GM23248 (cell line): Measurements from ENCODE around the gene DCLRE1B. TPM values are rescaled to one million over a fixed set of nuclear protein-coding genes. Genes with fewer than 3 reads are reported as not detected.
A peak's percentile ranks its signal among the peaks of the same experiment; 100 is the strongest.

Source experiments
- DNase-seq: peaks from one replicate; pipeline ENCODE4 v3.0.0-alpha.2; 2015
- H2AFZ ChIP-seq: fragments of 200-600 bp; sonication (generic); 2 replicates; pipeline ENCODE4 v1.6.1; 2016; ENCODE audit warnings: antibody characterized with exemption
- H3F3A ChIP-seq: fragments of 200-600 bp; sonication (generic); 2 replicates; pipeline ENCODE4 v1.6.1; 2016; ENCODE audit warnings: mild to moderate bottlenecking, antibody characterized with exemption, mixed run types; ENCODE audit not compliant: insufficient read depth
- H3K27ac ChIP-seq: fragments of 200-600 bp; sonication (generic); 2 replicates; pipeline ENCODE4 v1.5.1; 2016; ENCODE audit warnings: mild to moderate bottlenecking
- H3K27me3 ChIP-seq: fragments of 200-600 bp; sonication (generic); replicated peaks from 2 replicates; pipeline ENCODE4 v1.6.1; 2016; ENCODE audit warnings: mild to moderate bottlenecking; ENCODE audit not compliant: insufficient read depth
- H3K36me3 ChIP-seq: fragments of 200-600 bp; sonication (generic); 2 replicates; pipeline ENCODE4 v1.6.1; 2016; ENCODE audit warnings: low read depth, mild to moderate bottlenecking
- H3K4me1 ChIP-seq: fragments of 200-600 bp; sonication (generic); 2 replicates; pipeline ENCODE4 v1.6.1; 2016; ENCODE audit warnings: mild to moderate bottlenecking; ENCODE audit not compliant: insufficient read depth
- H3K4me2 ChIP-seq: fragments of 200-600 bp; sonication (generic); one replicate; pipeline ENCODE4 v1.6.1; 2016; ENCODE audit warnings: mild to moderate bottlenecking; ENCODE audit not compliant: unreplicated experiment
- H3K4me3 ChIP-seq: fragments of 200-600 bp; sonication (generic); 2 replicates; pipeline ENCODE4 v1.5.1; 2016; ENCODE audit warnings: mild to moderate bottlenecking
- H3K79me2 ChIP-seq: fragments of 200-600 bp; sonication (generic); 2 replicates; pipeline ENCODE4 v1.6.1; 2016; ENCODE audit warnings: mild to moderate bottlenecking; ENCODE audit not compliant: insufficient read depth
- H3K9ac ChIP-seq: fragments of 200-600 bp; sonication (generic); 2 replicates; pipeline ENCODE4 v1.6.1; 2016; ENCODE audit warnings: mild to moderate bottlenecking
- H3K9me2 ChIP-seq: fragments of 200-600 bp; sonication (generic); 2 replicates; pipeline ENCODE4 v1.6.1; 2016; ENCODE audit warnings: mixed run types, mild to moderate bottlenecking, moderate library complexity; ENCODE audit not compliant: insufficient read depth
- H3K9me3 ChIP-seq: fragments of 200-600 bp; sonication (generic); one replicate; pipeline ENCODE4 v1.6.1; 2017; ENCODE audit warnings: low read depth
- H4K20me1 ChIP-seq: fragments of 200-600 bp; sonication (generic); 2 replicates; pipeline ENCODE4 v1.6.0; 2016; ENCODE audit not compliant: insufficient read depth
- EZH2 ChIP-seq: fragments of 200-600 bp; sonication (generic); IDR thresholded peaks from 2 replicates; pipeline ENCODE4 v1.6.1; 2018; ENCODE audit warnings: antibody characterized with exemption, mild to moderate bottlenecking; ENCODE audit not compliant: insufficient read depth, poor library complexity, severe bottlenecking
- EZH2phosphoT487 ChIP-seq: fragments of 200-600 bp; sonication (generic); IDR thresholded peaks from 2 replicates; pipeline ENCODE4 v1.6.1; 2018; ENCODE audit warnings: antibody characterized with exemption, moderate library complexity, mild to moderate bottlenecking, low read depth; ENCODE audit not compliant: insufficient read depth
- WGBS, 2 experiments: methylation state at CpG; one replicate each; pipeline ENCODE4 v1.1.6; 2015 to 2017; ENCODE audit warnings: low lambda C conversion rate in 2 of 2, low coverage in 1 of 2; ENCODE audit errors: missing lambda C conversion rate in 2 of 2; 5-methylcytosine and 5-hydroxymethylcytosine counted together
- in situ Hi-C: fragments of 300-500 bp; cut with MboI; formaldehyde crosslinking; loops from 2 replicates; pipeline ENCODE4 v1.15.0; 2020
- polyA plus RNA-seq: library from polyadenylated mRNA; unstranded; fragments of >200 nt; fragmentation: Nextera tagmentation; extraction: Ambion mirVana; gene quantifications from 2 replicates; pipeline ENCODE4 v1.2.1, GENCODE V29; 2016
- total RNA-seq: library from RNA; depleted of rRNA; stranded (reverse); fragments of >200 nt; shearing (Covaris generic); gene quantifications from 2 replicates; pipeline ENCODE4 v1.2.3, GENCODE V29; 2014

The DCLRE1B gene
- total and polyA plus RNA-seq, 2 experiments from 2014 or later = 6.5 to 6.9 TPM

DNA sequence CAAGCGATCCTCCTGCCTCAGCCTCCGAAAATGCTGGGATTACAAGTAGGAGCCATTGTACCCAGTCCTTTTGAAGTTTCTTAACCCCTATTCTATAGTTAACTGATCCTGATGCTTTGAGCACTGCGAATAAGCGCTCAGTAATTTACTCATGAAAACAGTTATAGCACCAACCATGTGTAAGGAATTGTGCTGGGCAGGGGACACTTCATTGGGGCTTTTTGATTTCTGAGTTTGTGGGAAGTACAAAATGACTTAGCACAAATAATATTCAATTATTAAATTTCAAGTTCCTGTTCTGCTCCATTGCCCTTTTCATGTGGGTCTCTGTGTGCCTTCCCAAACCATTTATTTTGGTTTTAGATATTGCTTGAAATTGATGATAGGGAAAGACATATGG, 17.8 kb downstream of the DCLRE1B start:
- no peaks in the 10 kb centered on the region for H3K27me3 ChIP-seq
- H3K9me2 ChIP-seq = no peaks in the 10 kb centered on the region
- in situ Hi-C loops = no loop called here
- no peaks in the 10 kb centered on the region for H3K9me3 ChIP-seq
- H2AFZ ChIP-seq = no peak overlapping the region
- WGBS, 2 experiments = 69 to 74% methylated on average over 4 of the region's 4 CpGs
- H3K4me3 ChIP-seq = no peak overlapping the region
- H3K27ac ChIP-seq = no peak overlapping the region
- no peaks in the 10 kb centered on the region for H3F3A ChIP-seq
- 0 out of 2 replicates have a peak, but pooled peaks cover under 1% of the 10 kb centered on the region for H3K4me1 ChIP-seq
- H3K4me2 ChIP-seq = no peak overlapping the region
- H3K9ac ChIP-seq = no peak overlapping the region
- no peaks in the 10 kb centered on the region for H3K36me3 ChIP-seq
- DNase-seq = no peak
- TF ChIP-seq EZH2 (no peak), EZH2phosphoT487 (no peak)
- no peaks in the 10 kb centered on the region for H3K79me2 ChIP-seq
- H4K20me1 ChIP-seq = no peaks in the 10 kb centered on the region

DNA sequence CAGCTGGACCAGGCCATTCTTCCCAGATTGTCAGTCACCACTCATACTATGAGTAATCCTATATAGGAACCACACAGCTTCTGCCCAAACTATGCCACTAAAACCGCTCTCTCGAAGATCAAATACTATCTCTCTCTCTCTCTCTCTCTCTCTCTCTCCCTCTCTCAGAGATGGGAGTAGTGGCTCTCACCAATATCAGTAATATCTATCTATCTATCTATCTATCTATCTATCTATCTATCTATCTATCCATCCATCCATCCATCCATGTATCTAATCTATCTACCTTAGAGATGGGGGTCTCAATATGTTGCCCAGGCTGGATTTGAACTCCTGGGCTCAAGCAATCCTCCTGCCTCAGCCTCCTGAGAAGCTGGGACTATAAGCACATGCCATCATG, 19.3 kb downstream of the DCLRE1B start:
- Histone ChIP-seq H3K36me3 (no peaks in the 10 kb centered on the region), H3F3A (no peaks in the 10 kb centered on the region), H3K4me3 (no peak overlapping the region), H3K4me2 (no peak overlapping the region), H3K4me1 (peaks cover 6% of the 10 kb centered on the region), H3K27ac (no peak overlapping the region), H4K20me1 (no peaks in the 10 kb centered on the region), H3K9ac (no peak overlapping the region), H2AFZ (no peak overlapping the region), H3K9me2 (no peaks in the 10 kb centered on the region), H3K27me3 (no peaks in the 10 kb centered on the region), H3K9me3 (no peaks in the 10 kb centered on the region), H3K79me2 (no peaks in the 10 kb centered on the region)
- 80 to 83% methylated on average over 2 of the region's 2 CpGs for WGBS, 2 experiments
- no peak for DNase-seq
- TF ChIP-seq EZH2phosphoT487 (no peak), EZH2 (no peak)
- in situ Hi-C loops = no loop called here

DNA sequence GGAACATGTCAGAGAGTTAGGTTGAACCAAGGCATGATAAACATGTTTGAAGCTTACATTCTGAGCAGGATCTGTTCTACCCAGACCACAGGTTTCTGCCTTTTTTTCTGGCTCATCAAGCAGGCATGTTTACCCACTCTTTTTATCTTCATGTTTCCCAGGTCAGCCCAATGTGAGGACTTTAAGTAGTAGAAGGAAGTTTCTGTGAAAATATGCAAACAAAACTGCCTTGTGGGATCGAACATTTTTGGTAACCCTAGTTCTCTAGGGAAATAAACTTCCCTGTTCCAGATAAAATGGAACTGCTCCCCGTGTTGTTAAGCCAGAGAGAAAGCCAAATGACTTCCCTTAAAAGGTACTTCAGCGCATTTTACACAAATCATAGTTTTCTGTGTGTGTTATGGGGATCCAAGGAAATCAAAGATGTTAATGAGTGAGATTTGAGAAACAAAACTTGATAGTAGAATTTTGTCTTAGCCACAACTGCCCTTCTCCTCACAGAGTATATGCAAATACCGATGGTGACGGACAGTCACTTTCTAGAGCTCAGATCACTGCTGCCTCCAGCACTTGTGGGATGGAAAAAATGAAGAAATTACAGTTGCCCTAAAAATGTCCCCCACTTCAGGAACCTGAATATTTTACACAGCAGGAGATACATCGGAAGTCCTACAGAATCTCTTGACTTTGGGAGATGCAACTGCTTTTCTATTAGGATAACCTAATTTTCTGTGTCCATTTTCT, 23.2 kb downstream of the DCLRE1B start:
- Histone ChIP-seq H3K9me2 (no peaks in the 10 kb centered on the region), H3K4me2 (peak overlapping the region; percentile 92), H3K27ac (peak overlapping the region; percentile 99), H3K4me3 (peak overlapping the region; percentile 84), H3K27me3 (no peaks in the 10 kb centered on the region), H3K36me3 (no peaks in the 10 kb centered on the region), H4K20me1 (peaks cover 6% of the 10 kb centered on the region; the same call in 1 of the 2 replicates), H3K79me2 (peaks cover 38% of the 10 kb centered on the region), H3K4me1 (peaks cover 24% of the 10 kb centered on the region), H3K9me3 (no peaks in the 10 kb centered on the region), H2AFZ (peak overlapping the region; percentile 97), H3K9ac (peak overlapping the region; percentile 100), H3F3A (peaks cover 13% of the 10 kb centered on the region; the same call in 1 of the 2 replicates)
- TF ChIP-seq EZH2 (no peak), EZH2phosphoT487 (no peak)
- 16% methylated on average over 6 of the region's 6 CpGs for WGBS, 2 experiments
- in situ Hi-C loops = loop anchor here (25.0 kb wide), 1 partner anchor 791 kb away; no protein-coding TSS in a partner anchor
- peak; percentile 56 for DNase-seq

DNA sequence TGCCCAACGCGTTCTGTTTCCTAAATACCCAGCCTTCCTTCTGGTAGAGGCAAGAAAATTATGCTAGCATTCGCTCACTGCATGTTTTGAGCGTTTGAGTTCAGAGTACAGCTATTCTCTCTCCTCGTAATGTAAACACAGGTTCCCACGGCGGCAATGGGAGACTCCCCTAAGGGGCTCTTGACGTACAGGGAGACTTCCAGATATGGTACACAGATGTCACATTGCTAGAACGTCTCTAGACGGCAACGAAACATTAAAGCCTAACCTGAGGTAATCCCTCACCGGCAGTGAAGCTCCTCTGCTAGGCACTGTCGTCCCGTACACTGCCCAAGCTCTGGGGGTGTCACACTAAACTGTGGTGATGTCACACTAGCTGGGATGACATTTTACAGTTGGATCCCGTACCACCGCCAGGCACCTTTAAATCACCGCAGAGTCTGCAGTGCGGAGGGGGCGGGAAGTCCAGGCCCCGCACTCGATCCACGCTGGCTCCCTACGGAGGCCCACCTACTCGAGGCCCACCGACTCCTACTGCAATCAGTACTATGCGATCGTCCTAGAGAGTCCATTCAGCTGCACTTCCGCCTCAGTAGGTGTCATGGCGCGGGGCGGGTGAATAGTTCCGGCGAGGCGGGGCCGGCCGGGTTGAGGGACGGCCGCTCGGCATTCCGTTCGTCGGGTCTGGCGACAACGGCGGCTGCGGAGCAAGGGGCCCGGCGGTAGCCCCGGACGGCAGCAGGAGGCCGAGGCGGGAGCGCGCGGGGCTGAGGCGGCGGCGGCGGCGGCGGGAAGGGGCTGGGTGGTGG, 24.0 kb downstream of the DCLRE1B start, which contains the start of gene HIPK1:
Gene HIPK1 (plus strand): TSS at position 384 of the 809 bp plus-strand sequence.
- peaks cover 24% of the 10 kb centered on the region for H3K4me1 ChIP-seq
- H3K9ac ChIP-seq = peak within 1 kb of the TSS; percentile 100
- WGBS, 2 experiments = 2% methylated on average over 52 to 58 of the region's 61 CpGs
- H3K79me2 ChIP-seq = peaks cover 45% of the 10 kb centered on the region
- peak within 1 kb of the TSS; percentile 84 for H3K4me3 ChIP-seq
- peak within 1 kb of the TSS; percentile 97 for H2AFZ ChIP-seq
- peaks cover 13% of the 10 kb centered on the region; the same call in 1 of the 2 replicates for H3F3A ChIP-seq
- H4K20me1 ChIP-seq = peaks cover 6% of the 10 kb centered on the region; the same call in 1 of the 2 replicates
- H3K9me2 ChIP-seq = no peaks in the 10 kb centered on the region
- peak; percentile 97 for DNase-seq
- H3K27ac ChIP-seq = peak within 1 kb of the TSS; percentile 99
- peak within 1 kb of the TSS; percentile 92 for H3K4me2 ChIP-seq
- no peaks in the 10 kb centered on the region for H3K9me3 ChIP-seq
- H3K27me3 ChIP-seq = no peaks in the 10 kb centered on the region
- TF ChIP-seq EZH2 = no peak
- TF ChIP-seq EZH2phosphoT487 = no peak
- H3K36me3 ChIP-seq = no peaks in the 10 kb centered on the region
- in situ Hi-C loops = loop anchor here (25.0 kb wide), 1 partner anchor 792 kb away; no protein-coding TSS in a partner anchor
